ENCODE results near the gene MRPS14.
A peak's percentile ranks its signal among the peaks of the same experiment; 100 is the strongest.

The MRPS14 gene

GRCh38 chr1:175000697-175001187 lies 22.5 kb downstream of the MRPS14 start:
- peak overlapping the region; percentile 98 for H3K4me3 ChIP-seq (ENCODE audit: low read depth, low read length)
- TF ChIP-seq, protein P1, sequence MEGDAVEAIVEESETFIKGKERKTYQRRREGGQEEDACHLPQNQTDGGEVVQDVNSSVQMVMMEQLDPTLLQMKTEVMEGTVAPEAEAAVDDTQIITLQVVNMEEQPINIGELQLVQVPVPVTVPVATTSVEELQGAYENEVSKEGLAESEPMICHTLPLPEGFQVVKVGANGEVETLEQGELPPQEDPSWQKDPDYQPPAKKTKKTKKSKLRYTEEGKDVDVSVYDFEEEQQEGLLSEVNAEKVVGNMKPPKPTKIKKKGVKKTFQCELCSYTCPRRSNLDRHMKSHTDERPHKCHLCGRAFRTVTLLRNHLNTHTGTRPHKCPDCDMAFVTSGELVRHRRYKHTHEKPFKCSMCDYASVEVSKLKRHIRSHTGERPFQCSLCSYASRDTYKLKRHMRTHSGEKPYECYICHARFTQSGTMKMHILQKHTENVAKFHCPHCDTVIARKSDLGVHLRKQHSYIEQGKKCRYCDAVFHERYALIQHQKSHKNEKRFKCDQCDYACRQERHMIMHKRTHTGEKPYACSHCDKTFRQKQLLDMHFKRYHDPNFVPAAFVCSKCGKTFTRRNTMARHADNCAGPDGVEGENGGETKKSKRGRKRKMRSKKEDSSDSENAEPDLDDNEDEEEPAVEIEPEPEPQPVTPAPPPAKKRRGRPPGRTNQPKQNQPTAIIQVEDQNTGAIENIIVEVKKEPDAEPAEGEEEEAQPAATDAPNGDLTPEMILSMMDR (IDR thresholded peaks at IDR 0.05; ENCODE audit: borderline replicate concordance, insufficient read depth, low read depth, low read length), result no peak

- peak within 1 kb of the TSS; percentile 98 for H3K4me3 ChIP-seq (ENCODE audit: low read depth, low read length)
- TF ChIP-seq, protein P1 (IDR thresholded peaks at IDR 0.05; ENCODE audit: borderline replicate concordance, insufficient read depth, low read depth, low read length), result no peak
Observed at GRCh38 chr1:174999936-175000696, 23.1 kb downstream of the MRPS14 start, which contains the start of gene CACYBP. TSS of gene CACYBP (plus strand) at chr1:174999947. CDS start at chr1:175000181, 234 bp downstream.

DNA sequence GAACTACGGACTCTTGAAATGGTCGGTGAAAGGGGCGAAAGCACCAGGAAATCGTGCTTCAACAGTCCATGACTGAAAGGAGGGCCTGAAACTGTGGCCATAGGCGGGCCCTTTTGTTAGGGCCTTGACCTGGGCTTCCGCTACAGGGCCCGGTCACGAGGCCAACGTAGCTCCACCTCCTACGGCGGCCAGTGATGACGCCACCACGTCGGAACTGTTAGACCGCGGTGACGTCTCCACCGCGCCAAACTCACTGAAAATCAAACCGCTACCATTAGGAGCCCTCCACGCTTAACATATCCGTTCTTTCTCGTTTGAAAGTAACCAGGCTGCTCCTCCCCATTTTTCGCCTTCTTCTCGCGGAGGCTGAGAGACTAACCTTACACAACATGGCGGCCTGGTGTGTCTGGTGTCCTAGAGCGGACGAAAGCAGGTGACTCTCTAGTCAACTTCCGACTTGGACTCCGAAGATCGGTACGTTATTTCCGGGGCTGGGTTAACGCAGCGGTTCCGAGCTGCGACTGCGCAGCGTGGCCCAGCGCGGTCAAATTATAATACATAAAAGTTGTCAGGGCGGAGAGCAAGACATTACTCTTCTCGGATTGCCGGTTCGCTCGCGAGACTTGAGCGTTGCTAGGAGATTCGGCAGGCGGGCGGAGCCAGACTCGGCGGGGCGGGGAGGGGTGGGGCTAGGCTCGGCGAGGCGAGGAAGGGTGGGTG lies 23.8 kb downstream of the MRPS14 start:
- TF ChIP-seq, protein P1 (IDR thresholded peaks at IDR 0.05; ENCODE audit: borderline replicate concordance, insufficient read depth, low read depth, low read length), result no peak
- peak overlapping the region; percentile 98 for H3K4me3 ChIP-seq (ENCODE audit: low read depth, low read length)

- peak overlapping the region; percentile 98 for H3K4me3 ChIP-seq (ENCODE audit: low read depth, low read length)
- TF ChIP-seq, protein P1 (IDR thresholded peaks at IDR 0.05; ENCODE audit: borderline replicate concordance, insufficient read depth, low read depth, low read length), result peak; percentile 60
Observed at GRCh38 chr1:174998569-174999215, 24.5 kb downstream of the MRPS14 start.

- H3K4me3 ChIP-seq (ENCODE audit: low read depth, low read length), result no peak overlapping the region
- TF ChIP-seq, protein P1 (IDR thresholded peaks at IDR 0.05; ENCODE audit: borderline replicate concordance, insufficient read depth, low read depth, low read length), result no peak
Observed at GRCh38 chr1:174997041-174997440, 26.2 kb downstream of the MRPS14 start.

GRCh38 chr1:174996476-174996875 lies 26.7 kb downstream of the MRPS14 start:
- H3K4me3 ChIP-seq (ENCODE audit: low read depth, low read length), result no peak overlapping the region
- TF ChIP-seq, protein P1 (IDR thresholded peaks at IDR 0.05; ENCODE audit: borderline replicate concordance, insufficient read depth, low read depth, low read length), result no peak

Measured in GM12875 (cell line).